Lung (tissue), 12 donors: ENCODE measurements around the gene C2orf92. TPM values are rescaled to one million over a fixed set of nuclear protein-coding genes. Genes with fewer than 3 reads are reported as not detected.

Source experiments
- ATAC-seq: fragments of 200-7000 bp; cut with Tn5 transposase; one replicate; pipeline ENCODE4 v1.9.1; 2020; ENCODE audit warnings: moderate number of reproducible peaks; ENCODE audit not compliant: insufficient read depth, low FRiP score
- DNase-seq, 3 donors: peaks; one replicate each; pipeline ENCODE4 v3.0.0-alpha.2; 2013 to 2017
- H3K27ac ChIP-seq, 2 donors: one replicate each; pipeline ENCODE4 v1.5.1; 2013; ENCODE audit warnings: mild to moderate bottlenecking in 2 of 2, moderate library complexity in 2 of 2, control low read depth in 1 of 2, inconsistent platforms in 1 of 2, low read depth in 1 of 2, low read length in 1 of 2
- H3K27me3 ChIP-seq, 3 donors: one replicate each; pipeline ENCODE4 v1.5.1; 2013; ENCODE audit warnings: low read length in 2 of 3; ENCODE audit not compliant: control insufficient read depth in 3 of 3, insufficient read depth in 3 of 3
- H3K36me3 ChIP-seq, 4 donors: one replicate each; pipeline ENCODE4 v1.5.1; 2013; ENCODE audit warnings: low read length in 4 of 4, mild to moderate bottlenecking in 1 of 4, moderate library complexity in 1 of 4; ENCODE audit not compliant: control insufficient read depth in 4 of 4, insufficient read depth in 4 of 4
- H3K4me1 ChIP-seq, 5 donors: one replicate each; pipeline ENCODE4 v1.5.1; 2013; ENCODE audit warnings: low read length in 5 of 5, mild to moderate bottlenecking in 2 of 5, moderate library complexity in 1 of 5; ENCODE audit not compliant: control insufficient read depth in 5 of 5, insufficient read depth in 5 of 5
- H3K4me3 ChIP-seq: one replicate; pipeline ENCODE4 v1.5.1; 2013; ENCODE audit warnings: mild to moderate bottlenecking, control low read depth, moderate library complexity
- H3K9ac ChIP-seq, 2 donors: one replicate each; pipeline ENCODE4 v1.5.1; 2013; ENCODE audit warnings: low read length in 2 of 2, control low read depth in 1 of 2; ENCODE audit not compliant: insufficient read depth in 1 of 2
- H3K9me3 ChIP-seq, 4 donors: one replicate each; pipeline ENCODE4 v1.5.1; 2013; ENCODE audit warnings: low read length in 3 of 4, mild to moderate bottlenecking in 1 of 4, moderate library complexity in 1 of 4; ENCODE audit not compliant: control insufficient read depth in 4 of 4, insufficient read depth in 3 of 4
- WGBS, 2 donors: extraction: QIAGEN DNeasy Blood & Tissue Kit; methylation state at CpG; one replicate each; pipeline ENCODE4 v1.1.7; 2013; 5-methylcytosine and 5-hydroxymethylcytosine counted together
- polyA plus RNA-seq, 2 donors: library from polyadenylated mRNA; stranded (reverse); fragments of 200-250 nt; gene quantifications; one replicate each; pipeline ENCODE4 v1.2.1, GENCODE V29; 2013
- total RNA-seq, 2 donors: library from RNA; depleted of rRNA in 1 of 2; stranded (reverse); fragments of >200 nt in 1 of 2; gene quantifications; one replicate each; pipeline ENCODE4 v1.2.1, GENCODE V29; 2014 to 2021
- TF ChIP-seq, protein P1 (sequence below): IDR thresholded peaks from 2 replicates; pipeline ENCODE4 v1.5.1; 2012; ENCODE audit warnings: mild to moderate bottlenecking; ENCODE audit errors: control extremely low read depth, extremely low read depth
- donor health status: control.
- donor health status: control.
- donor health status: Bipolar disorder and iron deficiency.
- donor health status: healthy.
- donor health status: DM: yes; HTN: yes; CAD: no.

Gene C2orf92
- total and polyA plus RNA-seq, 4 donors, result 1.8 to 19.0 (median 14.2) TPM

GRCh38 chr2:97737421-97738178, 68.1 kb downstream of the C2orf92 start:
- DNase-seq (no peak), ATAC-seq (no peak)
- TF ChIP-seq, protein P1, sequence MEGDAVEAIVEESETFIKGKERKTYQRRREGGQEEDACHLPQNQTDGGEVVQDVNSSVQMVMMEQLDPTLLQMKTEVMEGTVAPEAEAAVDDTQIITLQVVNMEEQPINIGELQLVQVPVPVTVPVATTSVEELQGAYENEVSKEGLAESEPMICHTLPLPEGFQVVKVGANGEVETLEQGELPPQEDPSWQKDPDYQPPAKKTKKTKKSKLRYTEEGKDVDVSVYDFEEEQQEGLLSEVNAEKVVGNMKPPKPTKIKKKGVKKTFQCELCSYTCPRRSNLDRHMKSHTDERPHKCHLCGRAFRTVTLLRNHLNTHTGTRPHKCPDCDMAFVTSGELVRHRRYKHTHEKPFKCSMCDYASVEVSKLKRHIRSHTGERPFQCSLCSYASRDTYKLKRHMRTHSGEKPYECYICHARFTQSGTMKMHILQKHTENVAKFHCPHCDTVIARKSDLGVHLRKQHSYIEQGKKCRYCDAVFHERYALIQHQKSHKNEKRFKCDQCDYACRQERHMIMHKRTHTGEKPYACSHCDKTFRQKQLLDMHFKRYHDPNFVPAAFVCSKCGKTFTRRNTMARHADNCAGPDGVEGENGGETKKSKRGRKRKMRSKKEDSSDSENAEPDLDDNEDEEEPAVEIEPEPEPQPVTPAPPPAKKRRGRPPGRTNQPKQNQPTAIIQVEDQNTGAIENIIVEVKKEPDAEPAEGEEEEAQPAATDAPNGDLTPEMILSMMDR, result no peak
- Histone ChIP-seq H3K9ac (no peak overlapping the region), H3K27me3 (no peaks in the 10 kb centered on the region), H3K4me1 (peaks cover 0 to 8% (median 0%) of the 10 kb centered on the region in 5 donors), H3K9me3 (no peaks in the 10 kb centered on the region), H3K27ac (no peak overlapping the region), H3K36me3 (no peaks in the 10 kb centered on the region), H3K4me3 (no peak overlapping the region)
- 94 to 97% methylated on average over 32 of the region's 32 CpGs for WGBS, 2 donors

- no peaks in the 10 kb centered on the region for H3K9me3 ChIP-seq
- H3K27ac ChIP-seq, result no peak overlapping the region
- 95 to 96% methylated on average over 9 of the region's 9 CpGs for WGBS, 2 donors
- no peaks in the 10 kb centered on the region for H3K36me3 ChIP-seq
- TF ChIP-seq, protein P1, result no peak
- DNase-seq, result no peak
- peaks cover 0 to 9% (median 0%) of the 10 kb centered on the region in 5 donors for H3K4me1 ChIP-seq
- no peak overlapping the region for H3K4me3 ChIP-seq
- no peak for ATAC-seq
- H3K9ac ChIP-seq, result no peak overlapping the region
- H3K27me3 ChIP-seq, result no peaks in the 10 kb centered on the region
These were observed 68.9 kb downstream of the C2orf92 start for GRCh38 chr2:97738179-97739019.

DNA sequence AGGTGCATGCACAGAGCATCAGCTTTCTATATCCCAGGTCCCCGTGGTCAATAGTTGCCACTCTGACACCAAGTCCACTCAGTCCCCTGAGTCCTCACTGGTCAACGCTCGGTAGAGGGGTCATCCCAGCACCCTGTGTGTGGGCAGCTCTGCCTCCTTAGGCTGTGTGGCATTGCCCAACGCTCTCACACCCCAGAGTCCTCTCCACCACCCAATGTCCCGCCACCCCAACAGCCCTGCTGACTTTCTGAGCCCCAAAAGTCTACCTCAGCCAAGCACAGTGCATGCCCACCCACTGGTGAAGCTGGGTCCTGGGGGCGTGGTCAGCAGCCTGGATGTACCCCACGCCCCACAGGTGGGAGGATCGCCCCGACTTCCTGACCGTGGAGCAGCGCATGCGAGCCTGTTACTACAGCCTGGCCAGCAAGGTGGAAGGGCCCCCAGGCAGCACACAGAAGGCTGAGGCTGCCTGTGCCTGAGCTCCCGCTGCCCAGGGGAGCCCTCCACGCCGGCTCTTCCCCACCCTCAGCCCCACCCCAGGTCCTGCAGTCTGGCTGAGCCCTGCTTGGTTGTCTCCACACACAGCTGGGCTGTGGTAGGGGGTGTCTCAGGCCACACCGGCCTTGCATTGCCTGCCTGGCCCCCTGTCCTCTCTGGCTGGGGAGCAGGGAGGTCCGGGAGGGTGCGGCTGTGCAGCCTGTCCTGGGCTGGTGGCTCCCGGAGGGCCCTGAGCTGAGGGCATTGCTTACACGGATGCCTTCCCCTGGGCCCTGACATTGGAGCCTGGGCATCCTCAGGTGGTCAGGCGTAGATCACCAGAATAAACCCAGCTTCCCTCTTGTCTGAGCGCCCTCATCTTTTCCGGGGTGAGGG, 69.7 kb downstream of the C2orf92 start:
- peaks cover 0 to 2% (median 0%) of the 10 kb centered on the region in 4 donors for H3K9me3 ChIP-seq
- WGBS, 2 donors, result 93% methylated on average over 23 of the region's 23 CpGs
- no peak for ATAC-seq
- no peak overlapping the region for H3K4me3 ChIP-seq
- H3K4me1 ChIP-seq, result peaks cover 0 to 9% (median 0%) of the 10 kb centered on the region in 5 donors
- no peak overlapping the region for H3K27ac ChIP-seq
- no peak for DNase-seq
- peaks cover 0 to 8% (median 2%) of the 10 kb centered on the region in 4 donors for H3K36me3 ChIP-seq
- H3K9ac ChIP-seq, result no peak overlapping the region
- H3K27me3 ChIP-seq, result no peaks in the 10 kb centered on the region
- TF ChIP-seq, protein P1, result no peak
